ENCODE results near the gene TMEM41A.

TMEM41A gene

DNA sequence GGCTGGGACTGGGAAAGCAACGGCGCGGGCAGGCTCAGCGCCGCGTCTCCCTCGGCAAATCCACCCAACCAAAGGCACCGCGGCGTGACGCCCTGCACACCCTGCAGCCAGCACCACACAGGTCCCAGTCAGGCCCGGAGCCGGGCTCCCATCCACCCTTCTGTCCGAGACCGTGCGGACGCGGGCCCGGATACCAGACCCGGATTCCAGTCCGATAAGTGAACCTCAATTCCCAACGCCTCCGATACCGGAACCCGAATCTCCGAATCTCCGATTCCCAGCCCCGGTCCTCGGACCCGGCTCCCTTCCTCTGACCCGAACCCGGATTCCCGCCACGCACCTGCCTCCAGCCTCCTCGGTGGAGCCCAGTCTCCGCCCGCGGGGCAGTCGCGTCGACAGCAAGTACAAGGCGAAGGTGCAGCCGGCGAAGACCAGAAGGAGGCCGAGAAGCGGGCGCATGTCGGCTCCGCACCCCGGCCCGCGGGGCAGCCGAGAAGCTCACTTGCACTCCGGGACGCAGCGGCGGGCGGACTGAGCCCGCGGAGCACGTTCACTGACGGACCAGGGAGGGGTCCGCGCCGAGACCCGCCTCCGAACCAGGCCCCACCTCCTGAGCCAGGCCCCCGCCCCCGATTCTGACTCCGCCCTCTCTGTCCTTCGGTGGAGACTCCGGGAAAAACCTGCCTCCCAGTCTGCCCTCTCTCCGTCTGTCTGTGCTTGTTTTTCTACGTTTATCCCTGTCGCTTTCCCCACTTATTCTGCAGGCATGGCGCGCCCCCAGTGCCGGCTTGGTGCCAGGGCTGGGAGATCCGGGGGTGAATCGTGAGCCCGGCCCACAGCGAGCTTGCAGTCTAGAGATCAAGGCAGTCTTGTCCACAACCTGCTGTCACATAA, at the start of gene TMEM41A:
Gene TMEM41A, minus strand, starts transcription at position 533 of the 894 bp plus-strand sequence. Its CDS starts 74 bp downstream, at position 459.
- peak; percentile 59 for DNase-seq

DNA sequence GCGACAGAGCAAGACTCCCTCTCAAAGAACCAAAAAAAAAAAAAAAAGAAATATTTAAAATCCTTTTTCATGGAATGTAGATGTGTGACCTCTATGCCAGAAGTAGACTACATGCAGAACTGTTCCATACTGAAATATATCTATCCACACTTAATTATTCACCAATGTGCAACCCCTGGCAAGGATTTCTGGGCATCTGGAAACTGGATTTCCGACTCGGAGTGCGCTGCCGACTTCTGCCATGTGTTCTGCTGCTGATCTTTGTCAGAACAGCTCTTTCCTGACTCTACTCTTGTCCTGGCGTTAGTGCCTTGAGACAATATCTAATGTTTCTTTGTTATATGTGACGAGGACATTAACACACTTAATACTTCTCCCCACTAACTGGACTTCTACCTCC, 41.9 kb upstream of the TMEM41A start:
- no peak for DNase-seq

DNA sequence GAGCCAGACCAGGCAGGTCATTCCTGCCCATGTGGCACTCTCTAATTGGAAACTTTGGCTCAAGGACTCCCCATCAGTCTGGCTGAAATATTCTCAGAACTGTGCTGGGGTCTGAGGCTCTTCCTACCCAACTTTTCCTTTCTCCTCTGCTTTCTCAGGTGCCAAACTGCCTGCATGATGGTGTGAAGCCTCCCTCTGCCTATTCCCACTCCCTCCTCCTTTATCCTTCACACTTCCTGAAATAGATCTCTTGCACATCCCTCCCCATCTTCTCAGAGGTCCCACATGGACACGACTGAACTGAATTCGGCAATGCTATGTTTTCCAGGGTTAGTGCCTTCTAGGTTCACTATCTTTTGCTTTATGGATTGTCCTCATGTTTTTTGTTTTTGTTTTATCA, 41.1 kb upstream of the TMEM41A start:
- no peak for DNase-seq

DNA sequence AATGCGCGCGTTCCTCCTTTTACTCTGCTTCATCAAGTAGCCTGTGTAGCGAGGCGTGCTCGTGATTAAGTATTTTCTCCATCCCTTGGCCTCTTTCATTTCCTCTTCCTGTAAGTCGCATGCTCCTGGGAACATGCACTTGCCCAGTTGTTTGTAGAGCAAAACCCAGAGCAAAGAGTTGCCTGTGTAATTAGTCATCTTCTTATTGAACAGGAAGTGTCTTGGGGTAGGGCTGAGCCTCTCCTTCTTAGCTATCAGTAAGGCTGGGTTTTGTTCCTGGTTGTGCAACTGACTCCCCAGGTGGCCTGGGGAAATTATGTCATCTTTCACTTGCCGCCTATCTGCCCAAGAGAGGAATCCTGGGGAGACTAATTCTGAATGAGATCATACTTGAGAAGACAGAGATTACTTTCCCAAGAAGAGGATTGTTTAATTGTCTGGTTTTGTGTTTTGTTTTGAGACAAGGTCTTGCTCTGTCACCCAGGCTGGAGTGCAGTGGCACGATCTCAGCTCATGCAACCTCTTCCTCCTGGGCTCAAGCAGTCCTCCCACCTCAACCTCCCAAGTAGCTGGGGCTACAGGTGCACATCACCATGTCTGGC, 38.6 kb upstream of the TMEM41A start:
- DNase-seq, result no peak

DNA sequence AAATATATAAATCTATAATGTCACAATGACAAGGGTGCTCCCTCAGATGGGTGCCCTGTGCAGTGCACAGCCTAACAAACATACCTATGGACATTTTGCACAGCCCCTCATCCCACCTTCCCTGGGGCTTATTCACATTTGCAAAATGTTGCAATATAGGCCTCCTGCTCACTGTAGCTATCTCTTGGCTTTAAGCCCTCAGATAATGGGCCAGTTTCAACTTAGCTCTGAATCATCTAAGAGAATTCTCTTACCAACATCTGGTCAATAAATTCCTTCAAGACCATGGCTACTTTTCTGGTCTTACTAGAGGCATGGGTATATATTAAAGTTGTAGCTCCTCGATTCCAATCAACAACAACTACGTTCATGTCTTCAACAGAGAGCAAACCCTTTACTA, 35.7 kb upstream of the TMEM41A start:
- no peak for DNase-seq

DNA sequence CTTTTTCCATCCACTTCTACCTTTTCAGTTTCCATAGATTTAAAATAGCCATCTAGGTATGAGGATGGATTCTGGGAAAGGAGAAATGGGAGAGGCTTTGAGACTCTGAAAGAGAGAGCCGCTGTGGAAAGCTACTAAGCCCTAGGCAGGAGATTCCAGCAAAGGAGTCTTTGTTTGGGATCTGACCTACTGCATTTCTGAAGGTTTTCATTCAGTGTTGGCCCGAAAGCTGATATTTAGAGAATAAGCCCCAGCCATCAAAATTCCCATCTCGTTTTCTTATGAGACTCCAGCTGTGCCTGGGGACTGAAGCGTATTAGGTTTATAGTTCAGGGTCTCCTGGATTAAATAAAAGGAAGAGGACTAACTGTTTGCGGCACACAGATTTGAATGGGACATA, 34.1 kb upstream of the TMEM41A start:
- DNase-seq, result no peak

DNA sequence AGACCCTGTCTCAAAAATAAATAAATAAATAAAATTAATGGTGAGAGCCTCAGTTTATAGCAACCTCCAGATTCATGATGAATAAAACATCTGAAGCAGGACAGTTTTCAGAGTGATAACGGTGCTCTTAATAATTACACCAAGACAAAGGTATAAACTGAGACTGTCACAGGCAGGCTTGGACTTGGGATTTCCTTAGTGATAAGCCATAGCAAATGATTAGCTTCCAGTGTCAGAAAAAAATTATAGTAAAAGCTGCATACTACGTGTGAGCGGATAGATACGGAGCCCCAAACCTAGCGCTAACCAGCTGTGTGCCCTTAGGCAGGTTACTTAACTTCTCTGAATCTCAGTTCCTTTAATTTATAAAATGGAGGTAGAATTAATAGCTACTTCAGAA, 32.0 kb upstream of the TMEM41A start:
- DNase-seq, result no peak

DNA sequence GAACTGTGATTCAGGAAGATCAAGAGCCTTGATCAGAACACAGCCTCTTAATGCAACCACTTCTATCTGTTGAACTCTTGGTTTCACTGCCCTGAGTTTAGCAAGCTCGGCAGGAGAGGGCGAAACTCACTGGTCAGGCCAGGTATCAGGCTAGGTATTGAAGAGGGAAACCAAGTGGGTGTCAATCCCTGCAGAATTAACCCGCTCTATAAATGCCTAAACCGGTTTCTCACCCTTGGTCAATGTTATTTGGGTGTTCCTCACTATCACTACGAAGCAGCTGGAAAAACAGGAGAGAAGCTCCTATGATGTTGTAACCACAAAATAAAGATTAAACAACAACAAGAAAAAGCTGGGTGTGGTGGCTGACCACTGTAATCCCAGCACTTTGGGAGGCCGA, 29.7 kb upstream of the TMEM41A start:
- no peak for DNase-seq

DNA sequence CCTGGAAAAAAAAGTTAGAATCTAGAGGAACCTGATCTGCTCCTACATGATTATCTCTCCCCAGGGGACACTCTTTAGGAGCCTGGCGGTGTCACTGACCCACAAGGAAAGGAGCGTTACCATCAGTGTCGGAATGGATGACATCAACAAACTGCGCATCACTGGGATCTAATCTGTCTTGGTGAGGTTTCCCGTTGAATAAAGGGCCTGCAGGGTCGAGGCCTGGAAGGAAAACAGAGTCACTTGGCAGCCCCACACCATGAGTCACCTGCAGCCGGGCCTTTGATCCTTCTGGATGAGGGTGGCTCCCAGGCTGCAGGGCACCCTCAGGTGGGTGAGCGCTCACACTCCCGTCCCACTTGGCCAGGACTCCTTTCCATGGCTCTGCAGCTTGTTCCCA, 28.5 kb upstream of the TMEM41A start:
- DNase-seq, result no peak

DNA sequence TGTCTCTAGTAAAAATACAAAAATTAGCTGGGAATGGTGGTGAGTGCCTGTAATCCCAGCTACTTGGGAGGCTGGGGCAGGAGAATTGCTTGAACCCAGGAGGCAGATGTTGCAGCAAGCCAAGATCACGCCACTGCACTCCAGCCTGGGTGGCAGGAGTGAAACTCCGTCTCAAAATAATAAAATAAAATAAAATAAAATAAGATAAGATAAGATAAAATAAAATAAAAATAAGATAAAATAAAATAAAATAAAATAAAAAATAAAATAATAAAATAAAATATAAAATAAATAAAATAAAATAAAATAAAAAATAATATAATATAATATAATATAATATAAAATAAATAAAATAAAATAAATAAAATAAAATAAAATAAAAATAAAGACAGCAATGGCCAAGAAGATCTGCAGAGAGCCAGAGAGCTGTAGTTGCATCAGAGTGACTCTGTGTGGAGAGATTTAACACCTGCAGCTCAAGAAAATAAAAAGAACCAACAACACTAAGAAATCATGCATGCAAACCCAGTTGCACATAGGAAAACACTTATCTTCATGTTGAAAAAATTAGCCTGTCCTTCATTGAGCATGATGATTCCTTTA, 27.6 kb upstream of the TMEM41A start:
- DNase-seq, result no peak

DNA sequence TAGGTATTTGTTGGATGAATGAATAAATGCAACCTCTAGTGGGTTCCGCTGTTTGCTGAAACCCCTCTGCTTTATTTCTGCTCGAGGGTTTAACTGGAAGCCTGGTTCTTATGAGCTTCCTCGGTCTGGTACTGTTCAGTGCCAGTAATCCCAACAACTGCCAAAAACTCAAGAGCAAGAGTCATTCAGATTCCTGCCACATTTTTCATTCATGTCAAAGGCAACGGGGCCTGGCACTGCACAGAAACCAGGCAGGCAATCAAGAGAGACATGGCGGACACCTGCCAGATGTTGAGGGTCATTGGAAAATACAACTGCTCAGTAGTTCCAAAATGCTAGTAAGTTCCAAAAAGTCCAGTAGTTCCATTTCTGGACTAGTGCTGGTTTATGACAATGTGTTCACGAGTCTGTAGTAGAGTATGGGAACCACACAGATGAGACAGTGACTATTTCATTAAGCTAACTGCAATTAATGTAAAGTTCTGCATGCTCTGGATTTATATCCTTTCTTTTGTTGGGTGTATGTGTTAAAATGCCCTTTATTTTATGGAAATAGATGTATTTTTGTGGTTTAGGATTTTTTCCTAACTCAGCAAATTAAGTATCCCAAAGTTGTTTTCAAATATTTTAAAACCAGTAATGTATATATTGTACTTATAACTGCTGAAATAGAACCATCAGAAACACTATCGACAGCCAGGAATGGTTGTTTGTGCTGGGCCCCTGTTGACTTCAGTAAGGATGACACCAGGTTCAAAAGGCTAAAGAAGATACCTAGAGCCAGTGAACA, 22.7 kb upstream of the TMEM41A start:
- DNase-seq, result no peak

DNA sequence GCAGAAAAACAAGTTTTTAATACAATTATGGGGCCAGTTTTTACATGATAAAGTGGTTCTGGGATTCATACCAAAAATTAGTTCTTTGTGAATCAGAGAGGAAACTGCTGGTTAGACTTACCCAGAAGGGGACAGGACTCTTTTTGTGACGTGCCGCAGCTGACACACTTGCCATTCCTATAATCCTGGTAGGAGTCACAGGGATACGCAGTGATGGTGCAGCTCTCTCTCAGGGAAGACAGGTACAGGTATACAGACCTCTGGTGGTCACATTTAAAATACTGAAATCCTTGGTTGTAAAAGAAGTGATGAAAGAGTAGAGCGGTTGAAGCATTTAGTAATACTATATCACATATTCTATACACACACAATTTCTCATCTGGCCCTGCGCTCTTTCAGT, 20.2 kb upstream of the TMEM41A start:
- no peak for DNase-seq

DNA sequence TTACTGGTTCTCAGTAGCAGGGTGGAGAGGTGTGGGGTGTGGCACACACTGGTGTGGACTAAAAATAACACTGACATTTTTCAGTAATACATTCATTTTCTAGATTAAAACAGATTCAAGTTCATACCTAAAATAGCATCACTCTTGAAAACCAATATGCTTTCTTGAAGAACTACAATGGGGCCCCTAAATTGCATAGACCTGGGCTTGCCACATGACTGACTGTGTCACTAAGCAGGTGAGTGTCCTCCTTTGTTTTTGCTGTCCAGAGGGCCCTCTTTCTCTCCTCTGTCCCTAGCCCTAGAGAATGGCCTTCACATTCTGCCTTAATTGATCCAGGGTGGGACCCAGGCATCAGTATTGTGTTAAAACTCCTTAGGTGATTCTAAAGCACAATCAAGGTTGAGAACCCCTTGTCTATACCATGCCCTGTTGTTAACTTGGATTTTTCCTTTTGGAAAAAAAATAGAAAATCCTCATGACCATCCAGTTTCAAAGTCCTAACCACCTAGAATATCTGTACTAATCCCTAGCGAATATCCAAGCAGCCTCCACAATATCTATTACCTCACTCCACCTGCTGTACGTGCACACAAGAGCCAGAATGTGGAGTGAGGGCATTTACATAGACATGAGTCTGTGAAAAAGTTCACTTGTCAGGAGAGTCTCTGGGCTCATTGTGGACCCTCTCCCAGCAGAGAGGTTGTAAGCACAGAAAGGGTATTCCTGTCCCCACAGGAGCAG, 18.7 kb upstream of the TMEM41A start:
- DNase-seq, result no peak

DNA sequence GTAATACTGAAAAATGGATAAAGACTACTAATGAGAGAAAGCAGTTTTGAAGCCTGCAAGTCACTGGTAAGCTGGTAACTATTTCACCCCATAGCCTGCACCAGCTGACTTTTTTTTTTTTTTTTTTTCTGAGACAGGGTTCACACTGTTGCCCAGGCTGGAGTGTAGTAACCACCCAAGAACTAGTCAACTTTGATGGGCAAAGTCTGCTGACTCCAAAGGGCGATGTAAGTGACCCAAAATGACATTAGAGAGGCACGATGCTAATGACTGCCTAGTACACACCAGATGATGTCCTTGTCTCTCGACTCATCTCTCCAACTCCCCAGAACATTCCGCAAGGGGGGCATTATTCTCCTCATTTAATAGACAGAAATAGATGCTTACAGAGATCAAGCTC, 12.9 kb upstream of the TMEM41A start:
- DNase-seq, result no peak

DNA sequence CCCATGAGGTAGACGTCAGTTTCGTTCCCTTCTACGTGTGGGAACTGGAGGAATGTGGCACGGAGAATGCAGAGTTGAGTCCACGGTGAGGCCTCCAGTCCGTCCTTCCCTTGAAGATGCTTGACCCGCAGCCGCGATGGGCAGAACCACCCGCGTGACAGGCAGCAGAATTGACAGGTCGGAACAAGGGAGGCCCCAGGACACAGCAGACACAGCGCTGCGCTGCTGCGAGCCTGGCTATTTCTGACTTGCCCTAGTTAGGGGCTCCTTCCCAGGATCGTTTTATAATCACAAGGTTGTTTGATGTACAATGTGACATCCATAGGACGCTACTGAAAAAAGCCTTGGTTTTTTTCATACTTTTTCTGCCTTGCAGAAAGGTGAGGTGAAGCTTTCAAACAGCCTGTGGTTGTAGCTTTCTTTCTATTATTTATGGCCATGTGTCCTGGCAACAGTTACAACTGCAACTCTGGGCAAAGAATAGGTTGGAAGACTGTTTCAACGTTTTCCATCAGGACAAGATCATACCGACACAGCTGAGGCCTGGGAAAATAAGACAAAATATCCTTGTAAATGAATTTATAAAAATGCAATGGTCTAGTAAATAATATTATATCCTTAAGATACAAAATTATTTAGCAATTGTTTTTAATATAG, 9.6 kb upstream of the TMEM41A start:
- no peak for DNase-seq

DNA sequence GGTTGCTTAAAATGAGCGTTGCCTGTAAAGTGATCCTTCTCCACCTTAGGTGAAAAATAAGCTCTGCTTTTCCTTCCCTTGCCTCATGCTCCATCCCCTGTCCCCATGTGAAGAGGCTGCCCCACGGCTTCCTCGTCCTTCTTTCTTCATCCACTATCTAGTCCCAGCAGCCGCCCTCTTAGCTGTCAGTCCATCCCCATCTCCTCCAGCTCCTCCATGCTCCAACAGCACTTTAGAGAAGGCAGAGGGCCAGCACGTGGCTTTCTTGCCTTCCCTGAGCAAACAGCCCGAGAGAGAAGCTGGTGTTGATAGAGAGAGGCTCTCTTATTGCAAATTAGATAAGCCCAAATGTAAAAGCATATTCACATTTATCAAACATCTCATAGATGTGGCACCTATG, 9.0 kb upstream of the TMEM41A start:
- no peak for DNase-seq

DNA sequence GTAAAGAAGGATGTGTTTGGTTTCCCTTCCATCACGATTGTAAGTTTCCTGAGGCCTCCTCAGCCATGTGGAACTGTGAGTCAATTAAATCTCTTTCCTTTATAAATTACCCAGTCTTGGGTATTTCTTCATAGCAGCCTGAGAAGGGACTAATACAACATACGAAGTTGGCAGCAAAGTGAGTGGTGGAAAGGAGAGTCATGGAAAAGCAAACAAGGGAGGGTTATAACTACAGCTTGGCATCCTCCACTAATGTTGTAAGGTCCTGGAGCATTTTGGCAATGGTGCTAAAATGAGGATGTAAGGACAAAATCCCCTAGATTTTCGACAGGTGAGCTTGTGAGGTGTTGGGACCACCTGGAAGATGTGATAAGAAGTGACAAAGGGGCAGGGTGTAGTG, 5.8 kb upstream of the TMEM41A start:
- no peak for DNase-seq

DNA sequence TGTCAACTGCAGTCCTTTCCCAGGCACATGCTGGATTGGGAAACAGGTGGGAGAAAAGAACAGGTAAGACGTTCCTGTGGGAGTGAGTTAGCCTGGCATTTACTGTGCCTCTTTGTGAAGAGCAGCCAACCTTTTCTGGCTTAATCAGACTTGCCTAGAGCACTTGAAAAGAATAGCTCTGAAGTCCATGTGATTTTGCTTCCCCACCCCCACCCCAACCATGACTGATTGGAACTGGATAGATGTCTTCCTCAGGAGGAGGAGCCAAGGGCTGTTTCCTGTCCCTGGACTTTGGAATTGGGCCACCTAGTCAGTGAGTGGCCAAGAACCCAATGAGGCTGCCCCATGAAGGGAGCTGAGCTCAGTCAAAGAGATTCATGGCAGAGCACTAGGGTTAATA, 4.7 kb upstream of the TMEM41A start:
- no peak for DNase-seq

DNA sequence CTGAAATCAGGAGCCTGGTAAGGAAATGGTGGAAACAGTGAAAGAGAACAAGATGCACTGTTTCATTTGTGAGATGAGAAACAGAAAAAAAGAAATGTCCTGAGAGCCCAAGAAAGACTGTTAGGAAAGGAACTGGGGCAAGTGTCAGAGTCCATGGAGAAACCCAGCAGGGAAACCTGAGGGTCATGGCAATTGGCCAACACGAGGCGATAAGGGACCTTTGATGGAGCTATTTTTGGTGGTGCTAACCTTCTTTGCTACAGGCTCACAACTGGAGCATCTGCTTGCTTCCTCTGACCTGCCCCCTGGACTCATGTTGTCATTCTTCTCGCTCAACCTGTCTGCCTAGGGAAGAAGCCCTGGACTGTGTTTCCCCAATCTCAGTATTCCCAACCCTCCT, 4.2 kb upstream of the TMEM41A start:
- no peak for DNase-seq

DNA sequence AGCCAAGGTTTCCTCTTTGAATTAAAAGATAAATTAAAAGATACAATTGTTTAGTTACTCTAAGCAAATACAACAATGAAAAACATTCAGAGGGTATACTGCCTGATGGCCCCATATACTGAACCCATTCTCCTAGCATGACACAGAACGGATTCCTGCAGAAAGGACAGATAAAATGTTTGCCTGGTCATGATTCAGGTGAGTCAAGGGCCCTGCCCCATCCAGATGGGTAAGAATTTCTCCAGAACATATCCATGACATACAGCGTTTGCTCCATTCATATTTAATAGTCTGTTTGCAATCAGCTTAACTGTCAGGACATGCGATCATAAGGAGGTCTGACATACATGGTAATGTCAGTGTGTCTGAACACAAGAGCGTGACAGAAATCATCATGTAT, 8.6 kb downstream of the TMEM41A start:
- DNase-seq, result no peak

DNA sequence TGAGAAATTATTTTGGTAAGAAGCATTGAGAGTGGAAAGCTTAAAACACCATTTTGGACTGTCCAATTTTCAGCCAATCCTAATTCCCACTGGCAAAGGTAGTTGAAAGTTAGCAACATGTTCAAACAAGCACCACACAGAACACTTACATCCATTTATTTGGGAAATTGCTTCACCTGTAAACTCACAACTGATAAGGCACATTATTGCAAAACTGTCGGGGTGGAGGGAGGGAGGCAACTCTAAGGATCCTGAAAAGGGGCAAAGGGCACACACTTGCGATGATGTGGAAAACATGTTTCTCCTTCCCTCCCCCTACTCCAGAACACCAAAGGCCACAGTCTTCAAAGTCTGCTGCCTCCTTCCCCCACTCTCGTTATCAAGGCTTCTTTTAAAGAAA, 9.4 kb downstream of the TMEM41A start:
- no peak for DNase-seq

DNA sequence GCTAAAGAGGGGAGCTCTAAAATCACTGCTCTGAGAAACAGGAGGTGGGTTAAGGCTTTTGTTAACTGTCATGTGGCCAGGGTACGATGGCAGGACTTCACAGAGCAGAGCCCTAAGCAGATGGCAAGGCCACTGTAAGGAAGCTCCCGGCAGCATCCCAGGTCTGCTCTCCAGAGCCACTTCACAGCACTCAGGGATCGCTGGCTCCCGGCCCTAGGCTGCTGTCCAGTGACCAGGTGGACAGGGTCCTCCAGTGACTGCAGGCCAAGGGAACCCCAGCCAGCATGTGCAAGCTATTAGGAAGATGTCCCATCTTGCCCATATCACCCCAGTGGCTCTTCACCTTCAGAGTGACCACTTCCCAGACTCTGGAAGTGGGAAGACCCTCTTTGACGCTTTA, 10.4 kb downstream of the TMEM41A start:
- no peak for DNase-seq
